ENCODE data around the gene FZD2. TPM values are rescaled to one million over a fixed set of nuclear protein-coding genes. Genes with fewer than 3 reads are reported as not detected.

FZD2 gene
- total RNA-seq, 2 donors from 2014 or later = 3.3 to 10.1 TPM

- Histone ChIP-seq H3K4me3 (no peak overlapping the region), H3K9me3 (no peaks in the 10 kb centered on the region), H3K4me1 (replicated peaks) (no peaks in the 10 kb centered on the region), H3K27ac (no peak overlapping the region), H3K27me3 (replicated peaks; ENCODE audit: insufficient read depth) (no peaks in the 10 kb centered on the region), H3K36me3 (no peaks in the 10 kb centered on the region)
- no peak for DNase-seq (ENCODE audit: low spot score)
- intact Hi-C loops (cut with DNase I) = no loop called here
- TF ChIP-seq POLR2A (IDR thresholded peaks at IDR 0.05) = no peak
- TF ChIP-seq POLR2AphosphoS5 (IDR thresholded peaks at IDR 0.05) = no peak
- no peak for TF ChIP-seq CTCF (IDR thresholded peaks at IDR 0.05)
- WGBS = 43% methylated on average over 9 of the region's 9 CpGs
Measured at GRCh38 chr17:44599298-44600175, 42.3 kb downstream of the FZD2 start.

GRCh38 chr17:44601539-44601938 is 44.3 kb downstream of the FZD2 start:
- H3K36me3 ChIP-seq = no peaks in the 10 kb centered on the region
- H3K27me3 ChIP-seq (replicated peaks; ENCODE audit: insufficient read depth) = no peaks in the 10 kb centered on the region
- intact Hi-C loops (cut with DNase I) = no loop called here
- TF ChIP-seq CTCF (IDR thresholded peaks at IDR 0.05) (no peak), POLR2A (IDR thresholded peaks at IDR 0.05) (no peak), POLR2AphosphoS5 (IDR thresholded peaks at IDR 0.05) (no peak)
- WGBS = 81% methylated on average over 15 of the region's 15 CpGs
- H3K4me3 ChIP-seq = no peak overlapping the region
- no peak for DNase-seq (ENCODE audit: low spot score)
- H3K4me1 ChIP-seq (replicated peaks) = no peaks in the 10 kb centered on the region
- H3K27ac ChIP-seq = no peak overlapping the region
- no peaks in the 10 kb centered on the region for H3K9me3 ChIP-seq

- Histone ChIP-seq H3K27me3 (replicated peaks; ENCODE audit: insufficient read depth) (no peaks in the 10 kb centered on the region), H3K4me1 (replicated peaks) (no peaks in the 10 kb centered on the region), H3K36me3 (no peaks in the 10 kb centered on the region), H3K4me3 (no peak overlapping the region), H3K27ac (no peak overlapping the region), H3K9me3 (no peaks in the 10 kb centered on the region)
- 56% methylated on average over 9 of the region's 9 CpGs for WGBS
- no peak for TF ChIP-seq CTCF (IDR thresholded peaks at IDR 0.05)
- no peak for TF ChIP-seq POLR2A (IDR thresholded peaks at IDR 0.05)
- no peak for TF ChIP-seq POLR2AphosphoS5 (IDR thresholded peaks at IDR 0.05)
- intact Hi-C loops (cut with DNase I) = no loop called here
- DNase-seq (ENCODE audit: low spot score) = no peak
Measured at GRCh38 chr17:44601973-44602372, 44.7 kb downstream of the FZD2 start.

GRCh38 chr17:44602390-44602789 is 45.1 kb downstream of the FZD2 start:
- intact Hi-C loops (cut with DNase I) = no loop called here
- TF ChIP-seq POLR2AphosphoS5 (IDR thresholded peaks at IDR 0.05) (no peak), CTCF (IDR thresholded peaks at IDR 0.05) (no peak), POLR2A (IDR thresholded peaks at IDR 0.05) (no peak)
- no peaks in the 10 kb centered on the region for H3K27me3 ChIP-seq (replicated peaks; ENCODE audit: insufficient read depth)

GRCh38 chr17:44602970-44603369 is 45.7 kb downstream of the FZD2 start:
- intact Hi-C loops (cut with DNase I) = no loop called here
- H3K4me1 ChIP-seq (replicated peaks) = no peaks in the 10 kb centered on the region
- H3K27ac ChIP-seq = no peak overlapping the region
- DNase-seq (ENCODE audit: low spot score) = no peak
- H3K9me3 ChIP-seq = no peaks in the 10 kb centered on the region
- H3K4me3 ChIP-seq = no peak overlapping the region
- 92% methylated on average over 3 of the region's 3 CpGs for WGBS
- H3K27me3 ChIP-seq (replicated peaks; ENCODE audit: insufficient read depth) = no peaks in the 10 kb centered on the region
- H3K36me3 ChIP-seq = no peaks in the 10 kb centered on the region
- TF ChIP-seq CTCF (IDR thresholded peaks at IDR 0.05) (no peak), POLR2A (IDR thresholded peaks at IDR 0.05) (no peak), POLR2AphosphoS5 (IDR thresholded peaks at IDR 0.05) (no peak)

More at GRCh38 chr17:44602390-44602789, 45.1 kb downstream of the FZD2 start:
- 26% methylated on average over 6 of the region's 6 CpGs for WGBS
- H3K27ac ChIP-seq = no peak overlapping the region
- H3K36me3 ChIP-seq = no peaks in the 10 kb centered on the region
- H3K4me1 ChIP-seq (replicated peaks) = no peaks in the 10 kb centered on the region
- H3K4me3 ChIP-seq = no peak overlapping the region
- H3K9me3 ChIP-seq = no peaks in the 10 kb centered on the region
- DNase-seq (ENCODE audit: low spot score) = no peak
